NOMO-1 treated with DMSO at 0.1 percent for 48 hours (cell line): ENCODE results near the gene CTNS.

Experiments
- DNase-seq: peaks from one replicate; lab custom pipeline; 2025; ENCODE audit not compliant: unreplicated experiment; lab: John Stamatoyannopoulos, UW

CTNS gene

GRCh38 chr17:3657874-3658783, 21.6 kb downstream of the CTNS start:
- peak; percentile 55 for DNase-seq

- no peak for DNase-seq
Measured at GRCh38 chr17:3658784-3659449, 22.4 kb downstream of the CTNS start.

GRCh38 chr17:3659541-3660111, 23.1 kb downstream of the CTNS start:
- DNase-seq, result no peak

- no peak for DNase-seq
Measured at GRCh38 chr17:3660311-3660891, 23.8 kb downstream of the CTNS start.

- DNase-seq, result no peak
Measured at GRCh38 chr17:3663102-3664011, 26.8 kb downstream of the CTNS start.

GRCh38 chr17:3665834-3666233, 29.3 kb downstream of the CTNS start:
- DNase-seq, result no peak

- no peak for DNase-seq
Measured at GRCh38 chr17:3666516-3666915, 30.0 kb downstream of the CTNS start.

GRCh38 chr17:3667366-3668278, 31.1 kb downstream of the CTNS start:
- DNase-seq, result no peak

- DNase-seq, result peak; percentile 96
Measured at GRCh38 chr17:3668279-3669084, 31.9 kb downstream of the CTNS start, which contains the start of the genes EMC6 and TAX1BP3. Gene EMC6 (plus strand): TSS chr17:3668812. CDS start chr17:3669147, 335 bp downstream. Gene TAX1BP3 (minus strand): TSS chr17:3668578. CDS start chr17:3668526, 52 bp downstream.

- no peak for DNase-seq
Measured at GRCh38 chr17:3669085-3669347, 32.5 kb downstream of the CTNS start.

- DNase-seq, result no peak
Measured at GRCh38 chr17:3669548-3669947, 33.0 kb downstream of the CTNS start.

GRCh38 chr17:3672571-3672970, 36.0 kb downstream of the CTNS start:
- no peak for DNase-seq

- no peak for DNase-seq
Measured at GRCh38 chr17:3675886-3676285, 39.3 kb downstream of the CTNS start.

GRCh38 chr17:3678095-3678820, 41.7 kb downstream of the CTNS start:
- no peak for DNase-seq

GRCh38 chr17:3678821-3679530, 42.4 kb downstream of the CTNS start:
- peak; percentile 15 for DNase-seq

- no peak for DNase-seq
Measured at GRCh38 chr17:3679531-3680126, 43.1 kb downstream of the CTNS start.

- no peak for DNase-seq
Measured at GRCh38 chr17:3681057-3681456, 44.5 kb downstream of the CTNS start.
